ENCODE results near the gene ACP7. TPM values are rescaled to one million over a fixed set of nuclear protein-coding genes. Genes with fewer than 3 reads are reported as not detected.

ACP7 gene
- not detected in 3 replicates for total RNA-seq

DNA sequence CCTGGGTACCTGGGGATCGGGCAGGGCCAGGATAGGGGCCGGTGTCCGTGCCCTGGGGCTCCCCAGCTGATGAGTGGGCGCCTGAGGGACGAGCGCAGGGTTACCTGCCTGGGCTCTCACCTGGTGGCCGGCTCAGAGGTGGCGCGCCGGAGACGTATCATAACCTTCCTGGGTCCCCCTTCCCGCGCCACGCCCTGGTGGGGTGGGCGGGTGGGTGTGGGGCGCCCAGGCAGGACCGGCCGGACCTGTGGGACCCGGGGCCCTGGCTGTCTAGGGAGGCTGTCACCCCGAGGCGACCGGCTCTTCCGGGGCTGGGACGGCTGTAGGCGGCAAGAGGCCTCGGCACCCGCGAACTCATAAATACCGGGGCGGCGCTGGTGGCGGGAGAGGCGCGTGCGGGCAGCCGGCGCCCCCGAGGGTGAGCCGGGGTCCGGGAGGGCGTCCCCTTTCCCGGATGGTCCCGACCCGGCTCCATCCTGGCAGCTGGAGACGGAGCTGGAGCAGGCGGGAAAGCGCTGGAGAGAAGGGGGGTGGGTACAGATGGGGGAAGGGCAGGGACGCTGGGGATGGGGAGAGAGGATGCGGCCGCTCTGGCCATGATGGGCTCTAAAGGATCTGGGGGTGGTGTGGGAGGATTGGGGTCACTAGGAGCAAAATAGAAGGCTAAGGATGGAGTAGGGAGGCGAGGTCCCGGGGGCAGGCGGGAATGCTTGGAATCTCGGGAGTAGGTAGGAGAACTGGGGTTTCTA is at the start of gene ACP7:
TSS of gene ACP7 (plus strand) at position 386 of the 749 bp plus-strand sequence. CDS start 902 bp downstream, outside the sequence.
- H3K4me3 Mint-ChIP-seq: peak within 1 kb of the TSS; percentile 54
- H3K27ac Mint-ChIP-seq: no peak within 1 kb of the TSS
- DNase-seq (ENCODE audit: low spot score in 2 of 2, unreplicated experiment in 2 of 2): no peak
- no peaks in the 10 kb centered on the region for H3K36me3 Mint-ChIP-seq
- peaks cover 11% of the 10 kb centered on the region for H3K4me1 Mint-ChIP-seq
- TF ChIP-seq, protein P1, sequence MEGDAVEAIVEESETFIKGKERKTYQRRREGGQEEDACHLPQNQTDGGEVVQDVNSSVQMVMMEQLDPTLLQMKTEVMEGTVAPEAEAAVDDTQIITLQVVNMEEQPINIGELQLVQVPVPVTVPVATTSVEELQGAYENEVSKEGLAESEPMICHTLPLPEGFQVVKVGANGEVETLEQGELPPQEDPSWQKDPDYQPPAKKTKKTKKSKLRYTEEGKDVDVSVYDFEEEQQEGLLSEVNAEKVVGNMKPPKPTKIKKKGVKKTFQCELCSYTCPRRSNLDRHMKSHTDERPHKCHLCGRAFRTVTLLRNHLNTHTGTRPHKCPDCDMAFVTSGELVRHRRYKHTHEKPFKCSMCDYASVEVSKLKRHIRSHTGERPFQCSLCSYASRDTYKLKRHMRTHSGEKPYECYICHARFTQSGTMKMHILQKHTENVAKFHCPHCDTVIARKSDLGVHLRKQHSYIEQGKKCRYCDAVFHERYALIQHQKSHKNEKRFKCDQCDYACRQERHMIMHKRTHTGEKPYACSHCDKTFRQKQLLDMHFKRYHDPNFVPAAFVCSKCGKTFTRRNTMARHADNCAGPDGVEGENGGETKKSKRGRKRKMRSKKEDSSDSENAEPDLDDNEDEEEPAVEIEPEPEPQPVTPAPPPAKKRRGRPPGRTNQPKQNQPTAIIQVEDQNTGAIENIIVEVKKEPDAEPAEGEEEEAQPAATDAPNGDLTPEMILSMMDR (IDR thresholded peaks at IDR 0.05; ENCODE audit: unreplicated experiment): no peak
- peaks cover 81% of the 10 kb centered on the region for H3K27me3 Mint-ChIP-seq (ENCODE audit: low read depth)
- H3K9me3 Mint-ChIP-seq: no peaks in the 10 kb centered on the region

GRCh38 chr19:39036581-39036980 is 47.6 kb upstream of the ACP7 start:
- no peak overlapping the region for H3K27ac Mint-ChIP-seq
- no peak for DNase-seq (ENCODE audit: low spot score in 2 of 2, unreplicated experiment in 2 of 2)
- H3K4me1 Mint-ChIP-seq: peaks cover 17% of the 10 kb centered on the region
- TF ChIP-seq, protein P1 (IDR thresholded peaks at IDR 0.05; ENCODE audit: unreplicated experiment): no peak
- no peaks in the 10 kb centered on the region for H3K36me3 Mint-ChIP-seq
- H3K27me3 Mint-ChIP-seq (ENCODE audit: low read depth): peaks cover 5% of the 10 kb centered on the region
- H3K9me3 Mint-ChIP-seq: peaks cover 3% of the 10 kb centered on the region
- H3K4me3 Mint-ChIP-seq: no peak overlapping the region

GRCh38 chr19:39037194-39037593 is 47.0 kb upstream of the ACP7 start:
- H3K4me1 Mint-ChIP-seq: peaks cover 17% of the 10 kb centered on the region
- H3K9me3 Mint-ChIP-seq: peaks cover 3% of the 10 kb centered on the region
- peaks cover 5% of the 10 kb centered on the region for H3K27me3 Mint-ChIP-seq (ENCODE audit: low read depth)
- no peaks in the 10 kb centered on the region for H3K36me3 Mint-ChIP-seq
- H3K4me3 Mint-ChIP-seq: no peak overlapping the region
- no peak overlapping the region for H3K27ac Mint-ChIP-seq
- no peak for DNase-seq (ENCODE audit: low spot score in 2 of 2, unreplicated experiment in 2 of 2)
- TF ChIP-seq, protein P1 (IDR thresholded peaks at IDR 0.05; ENCODE audit: unreplicated experiment): no peak

DNA sequence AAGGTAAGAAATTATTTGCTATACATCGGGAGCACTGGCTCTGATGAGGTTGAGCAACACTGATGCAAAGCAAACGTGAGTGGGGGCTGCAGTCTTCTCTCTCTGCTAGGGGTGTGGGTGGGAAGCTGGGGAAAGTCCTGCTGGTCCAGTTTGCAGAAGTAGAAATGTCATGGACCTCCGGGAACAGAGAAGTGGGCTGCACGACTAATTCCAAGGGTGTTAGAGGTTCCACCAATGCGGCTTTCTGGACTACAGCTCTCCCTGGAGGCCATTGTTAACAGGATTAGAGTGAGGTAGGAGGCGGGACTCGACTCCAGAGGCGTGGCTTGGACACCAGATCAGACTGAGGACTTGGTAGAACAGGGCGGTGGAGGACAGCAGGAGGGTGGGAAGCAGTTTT is 46.1 kb upstream of the ACP7 start:
- DNase-seq (ENCODE audit: low spot score in 2 of 2, unreplicated experiment in 2 of 2): peak in 1 of 2 experiments; percentile 41
- TF ChIP-seq, protein P1 (IDR thresholded peaks at IDR 0.05; ENCODE audit: unreplicated experiment): no peak
- H3K4me3 Mint-ChIP-seq: no peak overlapping the region
- H3K4me1 Mint-ChIP-seq: peaks cover 9% of the 10 kb centered on the region
- no peak overlapping the region for H3K27ac Mint-ChIP-seq
- no peaks in the 10 kb centered on the region for H3K36me3 Mint-ChIP-seq
- H3K27me3 Mint-ChIP-seq (ENCODE audit: low read depth): peaks cover 4% of the 10 kb centered on the region
- H3K9me3 Mint-ChIP-seq: peaks cover 3% of the 10 kb centered on the region

GRCh38 chr19:39045506-39045905 is 38.7 kb upstream of the ACP7 start:
- Mint-ChIP-seq H3K27ac (no peak overlapping the region), H3K27me3 (ENCODE audit: low read depth) (peaks cover 2% of the 10 kb centered on the region), H3K36me3 (no peaks in the 10 kb centered on the region), H3K4me3 (no peak overlapping the region), H3K9me3 (peaks cover 13% of the 10 kb centered on the region), H3K4me1 (no peaks in the 10 kb centered on the region)
- TF ChIP-seq, protein P1 (IDR thresholded peaks at IDR 0.05; ENCODE audit: unreplicated experiment): no peak
- DNase-seq (ENCODE audit: low spot score in 2 of 2, unreplicated experiment in 2 of 2): no peak
